ENCODE measurements around the gene LDB3.

Gene LDB3

GRCh38 chr10:86716466-86716865 is 48.2 kb downstream of the LDB3 start:
- H4K20me1 ChIP-seq (ENCODE audit: control insufficient read depth, insufficient read depth, low read depth, low read length): no peaks in the 10 kb centered on the region
- no peaks in the 10 kb centered on the region for H3K36me3 ChIP-seq (ENCODE audit: control insufficient read depth, low read length)
- H3K27me3 ChIP-seq (ENCODE audit: control insufficient read depth, low read length): peaks cover 13% of the 10 kb centered on the region
- peaks cover 8% of the 10 kb centered on the region for H3K4me1 ChIP-seq (ENCODE audit: control insufficient read depth, low read length)
- H3F3A ChIP-seq (ENCODE audit: control insufficient read depth, insufficient read depth): no peaks in the 10 kb centered on the region
- H3K27ac ChIP-seq (ENCODE audit: low read depth, low read length): no peak overlapping the region
- H3K9me3 ChIP-seq (ENCODE audit: control insufficient read depth, insufficient read depth, low read length): no peaks in the 10 kb centered on the region
- no peak for TF ChIP-seq EZH2phosphoT487 (IDR thresholded peaks at IDR 0.05; ENCODE audit: borderline replicate concordance, low read length)
- TF ChIP-seq, protein P1, sequence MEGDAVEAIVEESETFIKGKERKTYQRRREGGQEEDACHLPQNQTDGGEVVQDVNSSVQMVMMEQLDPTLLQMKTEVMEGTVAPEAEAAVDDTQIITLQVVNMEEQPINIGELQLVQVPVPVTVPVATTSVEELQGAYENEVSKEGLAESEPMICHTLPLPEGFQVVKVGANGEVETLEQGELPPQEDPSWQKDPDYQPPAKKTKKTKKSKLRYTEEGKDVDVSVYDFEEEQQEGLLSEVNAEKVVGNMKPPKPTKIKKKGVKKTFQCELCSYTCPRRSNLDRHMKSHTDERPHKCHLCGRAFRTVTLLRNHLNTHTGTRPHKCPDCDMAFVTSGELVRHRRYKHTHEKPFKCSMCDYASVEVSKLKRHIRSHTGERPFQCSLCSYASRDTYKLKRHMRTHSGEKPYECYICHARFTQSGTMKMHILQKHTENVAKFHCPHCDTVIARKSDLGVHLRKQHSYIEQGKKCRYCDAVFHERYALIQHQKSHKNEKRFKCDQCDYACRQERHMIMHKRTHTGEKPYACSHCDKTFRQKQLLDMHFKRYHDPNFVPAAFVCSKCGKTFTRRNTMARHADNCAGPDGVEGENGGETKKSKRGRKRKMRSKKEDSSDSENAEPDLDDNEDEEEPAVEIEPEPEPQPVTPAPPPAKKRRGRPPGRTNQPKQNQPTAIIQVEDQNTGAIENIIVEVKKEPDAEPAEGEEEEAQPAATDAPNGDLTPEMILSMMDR (IDR thresholded peaks at IDR 0.05; ENCODE audit: low read depth, low read length, poor library complexity, severe bottlenecking): no peak
- no peak overlapping the region for H3K4me2 ChIP-seq (ENCODE audit: low read length)
- H3K79me2 ChIP-seq (ENCODE audit: control insufficient read depth, low read length): no peaks in the 10 kb centered on the region
- no peaks in the 10 kb centered on the region for H3K9me2 ChIP-seq (replicated peaks; ENCODE audit: control insufficient read depth, low read length)
- no peak overlapping the region for H3K4me3 ChIP-seq (ENCODE audit: low read length)

DNA sequence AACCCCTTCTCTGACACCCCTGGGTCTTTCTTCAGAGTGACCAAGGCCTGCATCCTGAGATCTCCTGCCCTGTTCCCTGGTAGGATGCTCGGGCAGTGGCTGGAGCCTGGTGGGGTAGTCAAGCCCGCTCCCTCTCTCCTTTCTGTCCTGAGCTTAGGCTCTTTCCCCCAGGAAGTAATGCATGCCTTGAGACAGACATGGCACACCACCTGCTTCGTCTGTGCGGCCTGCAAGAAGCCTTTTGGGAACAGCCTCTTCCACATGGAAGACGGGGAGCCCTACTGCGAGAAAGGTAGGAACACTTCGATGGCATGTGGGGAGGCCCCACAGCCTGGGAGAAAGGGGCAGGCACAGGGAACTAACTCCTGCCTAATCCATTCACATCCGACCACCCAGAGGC is 50.2 kb downstream of the LDB3 start:
- Histone ChIP-seq H3K36me3 (ENCODE audit: control insufficient read depth, low read length) (no peaks in the 10 kb centered on the region), H4K20me1 (ENCODE audit: control insufficient read depth, insufficient read depth, low read depth, low read length) (no peaks in the 10 kb centered on the region), H3K79me2 (ENCODE audit: control insufficient read depth, low read length) (no peaks in the 10 kb centered on the region), H3K4me2 (ENCODE audit: low read length) (no peak overlapping the region), H3K27ac (ENCODE audit: low read depth, low read length) (no peak overlapping the region), H3K4me3 (ENCODE audit: low read length) (no peak overlapping the region), H3K27me3 (ENCODE audit: control insufficient read depth, low read length) (peaks cover 14% of the 10 kb centered on the region), H3K9me3 (ENCODE audit: control insufficient read depth, insufficient read depth, low read length) (no peaks in the 10 kb centered on the region), H3F3A (ENCODE audit: control insufficient read depth, insufficient read depth) (no peaks in the 10 kb centered on the region), H3K4me1 (ENCODE audit: control insufficient read depth, low read length) (peaks cover 8% of the 10 kb centered on the region), H3K9me2 (replicated peaks; ENCODE audit: control insufficient read depth, low read length) (no peaks in the 10 kb centered on the region)
- no peak for TF ChIP-seq EZH2phosphoT487 (IDR thresholded peaks at IDR 0.05; ENCODE audit: borderline replicate concordance, low read length)
- TF ChIP-seq, protein P1 (IDR thresholded peaks at IDR 0.05; ENCODE audit: low read depth, low read length, poor library complexity, severe bottlenecking): no peak

- H4K20me1 ChIP-seq (ENCODE audit: control insufficient read depth, insufficient read depth, low read depth, low read length): no peaks in the 10 kb centered on the region
- peaks cover 9% of the 10 kb centered on the region for H3K27me3 ChIP-seq (ENCODE audit: control insufficient read depth, low read length)
- H3K9me3 ChIP-seq (ENCODE audit: control insufficient read depth, insufficient read depth, low read length): no peaks in the 10 kb centered on the region
- no peaks in the 10 kb centered on the region for H3K36me3 ChIP-seq (ENCODE audit: control insufficient read depth, low read length)
- H3K79me2 ChIP-seq (ENCODE audit: control insufficient read depth, low read length): no peaks in the 10 kb centered on the region
- H3K9me2 ChIP-seq (replicated peaks; ENCODE audit: control insufficient read depth, low read length): no peaks in the 10 kb centered on the region
- H3K4me1 ChIP-seq (ENCODE audit: control insufficient read depth, low read length): peaks cover 10% of the 10 kb centered on the region
- TF ChIP-seq, protein P1 (IDR thresholded peaks at IDR 0.05; ENCODE audit: low read depth, low read length, poor library complexity, severe bottlenecking): no peak
- no peak for TF ChIP-seq EZH2phosphoT487 (IDR thresholded peaks at IDR 0.05; ENCODE audit: borderline replicate concordance, low read length)
- no peak overlapping the region for H3K4me2 ChIP-seq (ENCODE audit: low read length)
- H3F3A ChIP-seq (ENCODE audit: control insufficient read depth, insufficient read depth): no peaks in the 10 kb centered on the region
- H3K27ac ChIP-seq (ENCODE audit: low read depth, low read length): no peak overlapping the region
- no peak overlapping the region for H3K4me3 ChIP-seq (ENCODE audit: low read length)
These were observed 52.9 kb downstream of the LDB3 start for GRCh38 chr10:86721232-86721631.

Data from DOHH2 (cell line).